GM13977 (cell line): Measurements from ENCODE around the gene RAB4A.

Source experiments
- DNase-seq: peaks from one replicate; pipeline ENCODE4 v3.0.0; 2012; ENCODE audit warnings: low spot score
- in situ Hi-C: fragments of 300-500 bp; cut with MboI; formaldehyde crosslinking; loops from one replicate; pipeline ENCODE4 v1.12.0; 2022; ENCODE audit warnings: low sequenced_read_pairs, low pct_unique_long_range_greater_than_20kb, mixed read lengths, inconsistent platforms; ENCODE audit not compliant: unreplicated experiment
- TF ChIP-seq, protein P1 (sequence below): IDR thresholded peaks from 2 replicates; pipeline ENCODE4 v1.5.1; 2012; ENCODE audit warnings: mild to moderate bottlenecking, control low read depth; ENCODE audit not compliant: insufficient read depth; ENCODE audit errors: extremely low read depth, missing control alignments

Gene RAB4A

GRCh38 chr1:229270547-229271447 is at the start of gene RAB4A:
TSS of gene RAB4A (plus strand) at chr1:229271111. CDS start at chr1:229271340, 229 bp downstream.
- peak; percentile 95 for DNase-seq
- TF ChIP-seq, protein P1, sequence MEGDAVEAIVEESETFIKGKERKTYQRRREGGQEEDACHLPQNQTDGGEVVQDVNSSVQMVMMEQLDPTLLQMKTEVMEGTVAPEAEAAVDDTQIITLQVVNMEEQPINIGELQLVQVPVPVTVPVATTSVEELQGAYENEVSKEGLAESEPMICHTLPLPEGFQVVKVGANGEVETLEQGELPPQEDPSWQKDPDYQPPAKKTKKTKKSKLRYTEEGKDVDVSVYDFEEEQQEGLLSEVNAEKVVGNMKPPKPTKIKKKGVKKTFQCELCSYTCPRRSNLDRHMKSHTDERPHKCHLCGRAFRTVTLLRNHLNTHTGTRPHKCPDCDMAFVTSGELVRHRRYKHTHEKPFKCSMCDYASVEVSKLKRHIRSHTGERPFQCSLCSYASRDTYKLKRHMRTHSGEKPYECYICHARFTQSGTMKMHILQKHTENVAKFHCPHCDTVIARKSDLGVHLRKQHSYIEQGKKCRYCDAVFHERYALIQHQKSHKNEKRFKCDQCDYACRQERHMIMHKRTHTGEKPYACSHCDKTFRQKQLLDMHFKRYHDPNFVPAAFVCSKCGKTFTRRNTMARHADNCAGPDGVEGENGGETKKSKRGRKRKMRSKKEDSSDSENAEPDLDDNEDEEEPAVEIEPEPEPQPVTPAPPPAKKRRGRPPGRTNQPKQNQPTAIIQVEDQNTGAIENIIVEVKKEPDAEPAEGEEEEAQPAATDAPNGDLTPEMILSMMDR: no peak
- in situ Hi-C loops: loop anchor here (25.0 kb wide), 1 partner anchor 1042 kb away; no protein-coding TSS in a partner anchor

DNA sequence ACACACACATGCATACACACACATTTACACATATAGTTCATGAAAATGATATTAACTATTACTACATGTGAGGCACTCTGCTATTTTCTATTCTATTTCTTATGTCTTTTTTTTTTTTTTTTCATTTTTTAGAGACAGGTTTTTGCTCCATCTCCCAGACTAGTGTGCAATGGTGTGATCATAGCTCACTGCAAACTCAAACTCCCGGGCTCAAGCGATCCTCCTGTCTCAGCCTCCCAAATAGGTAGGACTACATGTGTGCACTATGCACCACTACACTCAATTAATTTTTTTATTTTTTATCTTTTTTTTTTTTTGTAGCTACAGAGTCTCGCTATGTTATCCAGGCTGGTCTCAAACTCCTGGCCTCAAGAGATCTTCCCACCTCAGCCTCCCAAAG is 48.8 kb upstream of the RAB4A start:
- in situ Hi-C loops: no loop called here
- TF ChIP-seq, protein P1: no peak
- no peak for DNase-seq

- DNase-seq: no peak
- in situ Hi-C loops: no loop called here
Measured at GRCh38 chr1:229223498-229223897, 47.4 kb upstream of the RAB4A start.

DNA sequence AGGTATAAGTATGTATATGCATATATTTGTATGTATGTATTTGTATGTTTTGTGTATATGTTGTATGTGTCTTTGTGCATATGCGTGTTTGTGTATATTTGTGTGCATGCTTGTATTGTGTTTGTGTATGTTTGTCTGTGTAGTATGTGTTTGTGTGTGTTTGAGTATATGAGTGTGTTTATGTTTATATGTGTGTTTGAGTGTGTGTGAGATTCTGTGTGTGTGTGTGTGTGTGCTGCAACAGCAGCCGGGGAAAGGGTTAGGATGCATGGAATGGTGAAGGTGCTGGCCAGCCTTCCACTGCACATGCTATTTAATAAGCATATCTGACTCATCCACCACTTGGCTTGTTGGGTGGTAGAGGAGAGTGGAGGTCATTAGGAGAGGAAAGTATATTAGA is 46.6 kb upstream of the RAB4A start:
- in situ Hi-C loops: no loop called here
- DNase-seq: no peak

More at GRCh38 chr1:229223498-229223897, 47.4 kb upstream of the RAB4A start:
- TF ChIP-seq, protein P1: no peak

DNA sequence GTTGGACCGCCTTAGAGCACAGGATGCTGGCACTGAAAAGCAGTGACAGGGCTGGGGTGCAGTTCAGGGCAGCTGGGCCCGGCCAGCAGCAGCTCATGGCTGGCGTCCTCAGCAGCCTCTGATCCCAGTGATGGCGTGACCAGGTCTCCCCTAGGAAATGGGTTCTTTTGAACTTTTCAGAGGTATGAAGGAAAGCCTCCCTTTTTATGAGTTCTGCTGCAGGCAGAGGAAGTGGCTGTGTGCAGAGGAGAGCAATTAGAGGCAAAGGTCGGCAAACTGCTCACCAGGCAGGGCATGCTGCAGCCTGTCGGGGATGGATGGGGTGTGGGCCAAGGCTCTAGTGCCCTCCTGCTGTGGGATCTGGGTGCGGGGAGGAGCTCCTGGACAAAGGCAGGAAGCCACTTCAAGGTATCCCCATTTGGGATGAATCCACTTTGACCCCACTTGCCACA is 45.6 kb upstream of the RAB4A start:
- no peak for DNase-seq
- in situ Hi-C loops: no loop called here
- TF ChIP-seq, protein P1: no peak

More for the DNA sequence above, 46.6 kb upstream of the RAB4A start:
- TF ChIP-seq, protein P1: no peak

- DNase-seq: no peak
- TF ChIP-seq, protein P1: no peak
- in situ Hi-C loops: no loop called here
Measured at GRCh38 chr1:229226796-229227195, 44.1 kb upstream of the RAB4A start.
